K562 (cell line): Measurements from ENCODE around the gene ADAT2. TPM values are rescaled to one million over a fixed set of nuclear protein-coding genes. Genes with fewer than 3 reads are reported as not detected.

ENCODE experiments used
- AFF4 ChIP-seq: sonication (generic); formaldehyde crosslinking; IDR thresholded peaks from 2 replicates; pipeline ENCODE4 v1.8.0; 2023; ENCODE audit warnings: mild to moderate bottlenecking, missing genetic modification reagents
- CXXC5 ChIP-seq: fragments of 250-450 bp; sonication (Bioruptor Pico); IDR thresholded peaks from 2 replicates; pipeline ENCODE4 v1.8.0; 2022; ENCODE audit warnings: inconsistent platforms, mild to moderate bottlenecking, moderate library complexity
- FOXA3 ChIP-seq, 2 experiments: fragments of 450-650 bp in 1 of 2; sonication (generic) in 1 of 2; formaldehyde crosslinking; IDR thresholded peaks in 1 of 2; conservative IDR thresholded peaks in 1 of 2; 2 replicates each; pipeline versions ENCODE4 v1.4.0 to v1.8.0; 2020 to 2022; ENCODE audit warnings: mild to moderate bottlenecking in 2 of 2, missing genetic modification reagents in 1 of 2
- HBP1 ChIP-seq: fragments of 450-650 bp; formaldehyde crosslinking; IDR thresholded peaks from 2 replicates; pipeline ENCODE4 v1.4.0; 2022; ENCODE audit warnings: missing genetic modification characterization
- HNRNPLL ChIP-seq: fragments of 200-400 bp; formaldehyde crosslinking; IDR thresholded peaks from 2 replicates; pipeline ENCODE4 v1.6.1; 2017; ENCODE audit warnings: low read length, low read depth, mild to moderate bottlenecking; ENCODE audit not compliant: poor library complexity, severe bottlenecking
- KHSRP ChIP-seq: fragments of 450-650 bp; IDR thresholded peaks from 2 replicates; pipeline ENCODE4 v1.6.1; 2017
- MLX ChIP-seq, 2 experiments: fragments of 450-650 bp in 1 of 2; sonication (generic) in 1 of 2; formaldehyde crosslinking; conservative IDR thresholded peaks; 2 replicates each; pipeline versions ENCODE4 v1.4.0 to v1.8.1; 2020 to 2022; ENCODE audit warnings: mild to moderate bottlenecking in 1 of 2, missing genetic modification reagents in 1 of 2
- NEUROD1 ChIP-seq: fragments of 150-350 bp; IDR thresholded peaks from 2 replicates; pipeline ENCODE4 v1.6.1; 2014; ENCODE audit warnings: borderline replicate concordance, low read length, low read depth; ENCODE audit not compliant: partially characterized antibody
- NONO ChIP-seq, 2 experiments: fragments of 200-400 bp in 1 of 2; fragments of 450-650 bp in 1 of 2; formaldehyde crosslinking in 1 of 2; IDR thresholded peaks; 2 replicates each; pipeline ENCODE4 v1.6.1; 2017; ENCODE audit warnings: low read depth in 2 of 2, mild to moderate bottlenecking in 2 of 2, moderate library complexity in 2 of 2, low read length in 1 of 2
- PKNOX1 ChIP-seq: fragments of 450-650 bp; IDR thresholded peaks from 2 replicates; pipeline ENCODE4 v1.6.1; 2016
- PRPF4 ChIP-seq: fragments of 200-400 bp; formaldehyde crosslinking; IDR thresholded peaks from one replicate; pipeline ENCODE4 v1.6.1; 2017; ENCODE audit warnings: low read length, low read depth, mild to moderate bottlenecking; ENCODE audit not compliant: insufficient read depth, poor library complexity, severe bottlenecking
- RBM14 ChIP-seq: fragments of 200-400 bp; formaldehyde crosslinking; IDR thresholded peaks from 2 replicates; pipeline ENCODE4 v1.6.1; 2018; ENCODE audit warnings: low read depth, mild to moderate bottlenecking, low read length, moderate library complexity, borderline replicate concordance; ENCODE audit not compliant: insufficient read depth
- SIRT6 ChIP-seq: IDR thresholded peaks from one replicate; pipeline ENCODE4 v1.6.1; 2012; ENCODE audit warnings: low read depth, mild to moderate bottlenecking, control low read depth, inconsistent platforms, low read length, moderate library complexity
- SMAD4 ChIP-seq: fragments of 250-450 bp; sonication (Bioruptor Pico); conservative IDR thresholded peaks from 2 replicates; pipeline ENCODE4 v1.8.0; 2021; ENCODE audit warnings: inconsistent platforms, mild to moderate bottlenecking, moderate library complexity
- THAP12 ChIP-seq: fragments of 250-450 bp; sonication (Bioruptor Pico); IDR thresholded peaks from 2 replicates; pipeline ENCODE4 v1.9.0; 2021; ENCODE audit warnings: mild to moderate bottlenecking, inconsistent platforms
- ZNF589 ChIP-seq: fragments of 200-800 bp; sonication (Bioruptor generic); IDR thresholded peaks from 2 replicates; pipeline ENCODE4 v1.6.1; 2016; ENCODE audit warnings: low read depth, missing genetic modification characterization, missing compliant biosample characterization
- ZNF778 ChIP-seq: fragments of 450-650 bp; formaldehyde crosslinking; IDR thresholded peaks from 2 replicates; pipeline ENCODE4 v1.4.0; 2020; ENCODE audit warnings: mild to moderate bottlenecking, moderate library complexity
- ZSCAN29 ChIP-seq: fragments of 450-650 bp; IDR thresholded peaks from 2 replicates; pipeline ENCODE4 v1.6.1; 2017
- polyA plus RNA-seq, 8 experiments: library from polyadenylated mRNA; depleted of rRNA in 4 of 8; stranded (reverse) in 5 of 8; unstranded in 3 of 8; fragments of >200 nt; fragmentation: Nextera tagmentation in 2 of 8; fragmentation: Illumina TruSeq in 1 of 8; extraction: Ambion mirVana in 2 of 8; extraction: Trizol in 1 of 8; gene quantifications; 2 replicates each; pipeline versions ENCODE4 v1.2.1 to v1.2.3, GENCODE V29; 2011 to 2014; ENCODE audit warnings: inconsistent platforms in 1 of 8, missing spikeins in 1 of 8
- total RNA-seq, 7 experiments: library from RNA; depleted of rRNA in 6 of 7; stranded (reverse); fragments of >200 nt in 6 of 7; fragmentation: Illumina TruSeq in 2 of 7; extraction: Trizol in 2 of 7; gene quantifications; 2 replicates each; pipeline versions ENCODE4 v1.2.1 to v1.2.3, GENCODE V29; 2011 to 2021; ENCODE audit warnings: low replicate concordance in 1 of 7

ADAT2 gene
- total and polyA plus RNA-seq, 9 of the 15 experiments (the other 6 are each of a cell fraction or from before 2014, with no cell fraction given) = 13.0 to 62.5 (median 31.7) TPM

- no peak for TF ChIP-seq ZNF778 (CRISPR knock-in tag)
- peak; percentile 77 for TF ChIP-seq SMAD4
- TF ChIP-seq KHSRP = no peak
- TF ChIP-seq NEUROD1 = no peak
- no peak for TF ChIP-seq FOXA3 (CRISPR knock-in tag; conservative IDR thresholded peaks at IDR 0.05 in 1 of 2, IDR thresholded peaks at IDR 0.05 in 1 of 2)
- TF ChIP-seq THAP12 (CRISPR knock-in tag) = no peak
- TF ChIP-seq PRPF4 = no peak
- no peak for TF ChIP-seq HNRNPLL
- TF ChIP-seq NONO (IDR thresholded peaks at IDR 0.05; ENCODE audit: low read depth in 2 of 2, low read length in 1 of 2) = no peak
- TF ChIP-seq CXXC5 (CRISPR knock-in tag) = peak; percentile 52
- 0 out of 2 replicates have a peak, but pooled peaks have one; percentile 27 for TF ChIP-seq HBP1 (CRISPR knock-in tag)
- TF ChIP-seq PKNOX1 = peak; percentile 28; the same call in 1 of the 2 replicates
- no peak for TF ChIP-seq SIRT6
- no peak for TF ChIP-seq AFF4 (CRISPR knock-in tag)
- TF ChIP-seq MLX (CRISPR knock-in tag; conservative IDR thresholded peaks at IDR 0.05) = 0 out of 4 replicates have a peak, but pooled peaks of 1 of the 2 experiments have one; percentile 25
- TF ChIP-seq RBM14 = no peak
- no peak for TF ChIP-seq ZSCAN29
- TF ChIP-seq ZNF589 (CRISPR knock-in tag) = peak; percentile 78
Measured at GRCh38 chr6:143485967-143486366, 35.5 kb upstream of the ADAT2 start (continued).
